ENCODE data around the gene PPIP5K2. TPM values are rescaled to one million over a fixed set of nuclear protein-coding genes. Genes with fewer than 3 reads are reported as not detected.
"Not testable (repeated sequence)": the region's sequence is repeated elsewhere in the genome, so short reads cannot be mapped to it uniquely, and the experiment has no call there.

The PPIP5K2 gene
- total RNA-seq, 1 donor = 78.5 TPM

- Histone ChIP-seq H3K4me2 (ENCODE audit: insufficient read depth, low read length) (no peak overlapping the region), H3K27ac (ENCODE audit: low read depth, low read length) (no peak overlapping the region)
These were observed 97.0 kb downstream of the PPIP5K2 start for GRCh38 chr5:103217101-103217500.

GRCh38 chr5:103218164-103218563, 98.1 kb downstream of the PPIP5K2 start:
- H3K4me2 ChIP-seq (ENCODE audit: insufficient read depth, low read length) = no peak overlapping the region
- H3K36me3 ChIP-seq (ENCODE audit: insufficient read depth, low read length) = no peaks in the 10 kb centered on the region
- no peaks in the 10 kb centered on the region for H3K9me3 ChIP-seq (ENCODE audit: low read depth, low read length)
- no peaks in the 10 kb centered on the region for H4K20me1 ChIP-seq (ENCODE audit: insufficient read depth, low read length)
- H3K27ac ChIP-seq (ENCODE audit: low read depth, low read length) = peak overlapping the region; percentile 34
- H3K4me3 ChIP-seq (ENCODE audit: insufficient read depth, low read length) = no peak overlapping the region
- H3K27me3 ChIP-seq (ENCODE audit: insufficient read depth, low read length) = no peaks in the 10 kb centered on the region
- DNase-seq (ENCODE audit: insufficient read length, low spot score, missing footprints) = peak; percentile 46
- H3K79me2 ChIP-seq (ENCODE audit: insufficient read depth, low read length) = no peaks in the 10 kb centered on the region
- H2AFZ ChIP-seq (ENCODE audit: low read length) = no peak overlapping the region
- no peak for TF ChIP-seq CTCF (IDR thresholded peaks at IDR 0.05; ENCODE audit: extremely low read depth, low read depth, low read length)
- no peaks in the 10 kb centered on the region for H3K4me1 ChIP-seq (ENCODE audit: insufficient read depth, low read length)

More at GRCh38 chr5:103217101-103217500, 97.0 kb downstream of the PPIP5K2 start:
- DNase-seq (ENCODE audit: insufficient read length, low spot score, missing footprints) = no peak
- no peaks in the 10 kb centered on the region for H3K9me3 ChIP-seq (ENCODE audit: low read depth, low read length)
- TF ChIP-seq CTCF (IDR thresholded peaks at IDR 0.05; ENCODE audit: extremely low read depth, low read depth, low read length) = no peak
- H4K20me1 ChIP-seq (ENCODE audit: insufficient read depth, low read length) = no peaks in the 10 kb centered on the region
- H3K79me2 ChIP-seq (ENCODE audit: insufficient read depth, low read length) = no peaks in the 10 kb centered on the region
- H3K36me3 ChIP-seq (ENCODE audit: insufficient read depth, low read length) = no peaks in the 10 kb centered on the region
- H3K4me1 ChIP-seq (ENCODE audit: insufficient read depth, low read length) = peaks cover under 1% of the 10 kb centered on the region
- H3K4me3 ChIP-seq (ENCODE audit: insufficient read depth, low read length) = no peak overlapping the region
- H2AFZ ChIP-seq (ENCODE audit: low read length) = no peak overlapping the region
- H3K27me3 ChIP-seq (ENCODE audit: insufficient read depth, low read length) = no peaks in the 10 kb centered on the region

GRCh38 chr5:103219074-103219473, 99.0 kb downstream of the PPIP5K2 start:
- not testable (repeated sequence) for H3K4me1 ChIP-seq (ENCODE audit: insufficient read depth, low read length); H3K9me3 ChIP-seq (ENCODE audit: low read depth, low read length); H3K79me2 ChIP-seq (ENCODE audit: insufficient read depth, low read length); DNase-seq (ENCODE audit: insufficient read length, low spot score, missing footprints); H4K20me1 ChIP-seq (ENCODE audit: insufficient read depth, low read length); H3K4me2 ChIP-seq (ENCODE audit: insufficient read depth, low read length); H2AFZ ChIP-seq (ENCODE audit: low read length); H3K27me3 ChIP-seq (ENCODE audit: insufficient read depth, low read length); H3K36me3 ChIP-seq (ENCODE audit: insufficient read depth, low read length); H3K4me3 ChIP-seq (ENCODE audit: insufficient read depth, low read length); H3K27ac ChIP-seq (ENCODE audit: low read depth, low read length)

- no peak for TF ChIP-seq CTCF (IDR thresholded peaks at IDR 0.05; ENCODE audit: extremely low read depth, low read depth, low read length)
- H3K79me2 ChIP-seq (ENCODE audit: insufficient read depth, low read length) = no peaks in the 10 kb centered on the region
- no peak overlapping the region for H3K27ac ChIP-seq (ENCODE audit: low read depth, low read length)
- H4K20me1 ChIP-seq (ENCODE audit: insufficient read depth, low read length) = no peaks in the 10 kb centered on the region
- DNase-seq (ENCODE audit: insufficient read length, low spot score, missing footprints) = no peak
- no peaks in the 10 kb centered on the region for H3K4me1 ChIP-seq (ENCODE audit: insufficient read depth, low read length)
- no peak overlapping the region for H3K4me2 ChIP-seq (ENCODE audit: insufficient read depth, low read length)
- H3K4me3 ChIP-seq (ENCODE audit: insufficient read depth, low read length) = no peak overlapping the region
- H3K27me3 ChIP-seq (ENCODE audit: insufficient read depth, low read length) = no peaks in the 10 kb centered on the region
- no peaks in the 10 kb centered on the region for H3K36me3 ChIP-seq (ENCODE audit: insufficient read depth, low read length)
- no peaks in the 10 kb centered on the region for H3K9me3 ChIP-seq (ENCODE audit: low read depth, low read length)
- no peak overlapping the region for H2AFZ ChIP-seq (ENCODE audit: low read length)
These were observed 103.2 kb downstream of the PPIP5K2 start for GRCh38 chr5:103223031-103223955.
